Astrocyte (in vitro differentiated cells and primary cell): ENCODE data around the gene SUPV3L1. TPM values are rescaled to one million over a fixed set of nuclear protein-coding genes. Genes with fewer than 3 reads are reported as not detected.

Source experiments
- DNase-seq: peaks from one replicate; pipeline ENCODE4 v3.0.0-alpha.2; 2010; ENCODE audit warnings: low read depth
- FAIRE-seq: peaks from 2 replicates; lab custom pipeline; 2011; peaks lifted over from hg19 to GRCh38; lab: Jason Lieb, UNC
- H2AFZ ChIP-seq: 2 replicates; pipeline ENCODE4 v1.6.0; 2012; ENCODE audit warnings: low read depth, low read length, inconsistent platforms
- H3K27ac ChIP-seq: 2 replicates; pipeline ENCODE4 v1.5.1; 2011; ENCODE audit warnings: low read depth, low read length, inconsistent platforms
- H3K27me3 ChIP-seq: 2 replicates; pipeline ENCODE4 v1.6.0; 2011; ENCODE audit warnings: low read length, inconsistent platforms; ENCODE audit not compliant: insufficient read depth
- H3K36me3 ChIP-seq: 2 replicates; pipeline ENCODE4 v1.5.1; 2011; ENCODE audit warnings: low read length, inconsistent platforms; ENCODE audit not compliant: insufficient read depth
- H3K4me1 ChIP-seq: 2 replicates; pipeline ENCODE4 v1.5.1; 2011; ENCODE audit warnings: low read length, inconsistent platforms; ENCODE audit not compliant: insufficient read depth
- H3K4me2 ChIP-seq: 2 replicates; pipeline ENCODE4 v1.6.0; 2012; ENCODE audit warnings: low read length, inconsistent platforms
- H3K4me3 ChIP-seq: 2 replicates; pipeline ENCODE4 v1.5.1; 2011; ENCODE audit warnings: low read depth, mild to moderate bottlenecking, low read length, inconsistent platforms; ENCODE audit not compliant: insufficient read depth
- H3K79me2 ChIP-seq: 2 replicates; pipeline ENCODE4 v1.6.0; 2012; ENCODE audit warnings: mild to moderate bottlenecking, low read length, inconsistent platforms; ENCODE audit not compliant: insufficient read depth
- H3K9ac ChIP-seq: 2 replicates; pipeline ENCODE4 v1.6.0; 2012; ENCODE audit warnings: mild to moderate bottlenecking, low read length, inconsistent platforms
- H3K9me3 ChIP-seq: 2 replicates; pipeline ENCODE4 v1.5.1; 2012; ENCODE audit warnings: low read depth, mild to moderate bottlenecking, low read length, inconsistent platforms; ENCODE audit not compliant: insufficient read depth
- H4K20me1 ChIP-seq: 2 replicates; pipeline ENCODE4 v1.6.0; 2012; ENCODE audit warnings: low read length, inconsistent platforms; ENCODE audit not compliant: insufficient read depth
- H3K27ac Mint-ChIP-seq: one replicate; pipeline ENCODE4 v1.8.0; 2021; ENCODE audit warnings: mild to moderate bottlenecking, mixed read lengths; ENCODE audit not compliant: unreplicated experiment
- H3K27me3 Mint-ChIP-seq: one replicate; pipeline ENCODE4 v1.8.0; 2021; ENCODE audit warnings: low read depth, mixed read lengths; ENCODE audit not compliant: unreplicated experiment
- H3K36me3 Mint-ChIP-seq: one replicate; pipeline ENCODE4 v1.8.0; 2021; ENCODE audit warnings: low read depth, mixed read lengths; ENCODE audit not compliant: unreplicated experiment
- H3K4me1 Mint-ChIP-seq: one replicate; pipeline ENCODE4 v1.8.0; 2021; ENCODE audit warnings: low read depth, mixed read lengths; ENCODE audit not compliant: unreplicated experiment
- H3K4me3 Mint-ChIP-seq: one replicate; pipeline ENCODE4 v1.8.0; 2021; ENCODE audit warnings: mild to moderate bottlenecking, moderate library complexity, mixed read lengths; ENCODE audit not compliant: unreplicated experiment
- H3K9me3 Mint-ChIP-seq: one replicate; pipeline ENCODE4 v1.8.0; 2021; ENCODE audit warnings: mild to moderate bottlenecking, mixed read lengths; ENCODE audit not compliant: unreplicated experiment
- EZH2 ChIP-seq: IDR thresholded peaks from 2 replicates; pipeline ENCODE4 v1.6.1; 2012; ENCODE audit warnings: mild to moderate bottlenecking, low read length, inconsistent platforms; ENCODE audit not compliant: insufficient read depth
- total RNA-seq: library from RNA; stranded (reverse); gene quantifications from 2 replicates; pipeline ENCODE4 v1.2.1, GENCODE V29; 2021
- TF ChIP-seq, protein P1 (sequence below): IDR thresholded peaks from 2 replicates; pipeline ENCODE4 v1.5.1; 2011; ENCODE audit warnings: low read depth, mild to moderate bottlenecking, inconsistent platforms, low read length, moderate library complexity; ENCODE audit not compliant: insufficient read depth

SUPV3L1 gene
- total RNA-seq, 1 donor from 2014 or later: 34.4 TPM

DNA sequence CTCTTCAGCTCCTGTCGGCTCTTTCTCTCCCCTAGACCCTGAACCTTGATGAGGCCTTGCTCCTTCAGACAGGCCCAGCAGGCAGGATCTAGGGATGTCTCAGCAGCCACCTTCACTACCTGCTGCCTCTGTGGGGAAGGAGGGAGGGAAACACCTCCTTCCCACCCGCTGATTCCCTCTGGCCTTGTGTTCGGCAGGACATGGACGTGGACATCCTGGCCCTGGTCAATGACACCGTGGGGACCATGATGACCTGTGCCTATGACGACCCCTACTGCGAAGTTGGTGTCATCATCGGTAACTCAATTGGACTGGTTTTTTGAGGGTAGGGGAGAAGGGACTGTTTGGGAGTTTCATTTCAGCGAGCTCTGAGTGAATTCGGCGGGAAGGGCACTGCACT, 60.4 kb downstream of the SUPV3L1 start:
- Histone ChIP-seq H3K9ac (no peak overlapping the region), H3K4me2 (no peak overlapping the region), H3K79me2 (no peaks in the 10 kb centered on the region), H3K27me3 (no peaks in the 10 kb centered on the region), H2AFZ (no peak overlapping the region), H4K20me1 (no peaks in the 10 kb centered on the region), H3K27ac (no peak overlapping the region), H3K9me3 (no peaks in the 10 kb centered on the region), H3K4me3 (no peak overlapping the region), H3K36me3 (no peaks in the 10 kb centered on the region), H3K4me1 (peaks cover 15% of the 10 kb centered on the region)
- TF ChIP-seq EZH2: no peak
- TF ChIP-seq, protein P1, sequence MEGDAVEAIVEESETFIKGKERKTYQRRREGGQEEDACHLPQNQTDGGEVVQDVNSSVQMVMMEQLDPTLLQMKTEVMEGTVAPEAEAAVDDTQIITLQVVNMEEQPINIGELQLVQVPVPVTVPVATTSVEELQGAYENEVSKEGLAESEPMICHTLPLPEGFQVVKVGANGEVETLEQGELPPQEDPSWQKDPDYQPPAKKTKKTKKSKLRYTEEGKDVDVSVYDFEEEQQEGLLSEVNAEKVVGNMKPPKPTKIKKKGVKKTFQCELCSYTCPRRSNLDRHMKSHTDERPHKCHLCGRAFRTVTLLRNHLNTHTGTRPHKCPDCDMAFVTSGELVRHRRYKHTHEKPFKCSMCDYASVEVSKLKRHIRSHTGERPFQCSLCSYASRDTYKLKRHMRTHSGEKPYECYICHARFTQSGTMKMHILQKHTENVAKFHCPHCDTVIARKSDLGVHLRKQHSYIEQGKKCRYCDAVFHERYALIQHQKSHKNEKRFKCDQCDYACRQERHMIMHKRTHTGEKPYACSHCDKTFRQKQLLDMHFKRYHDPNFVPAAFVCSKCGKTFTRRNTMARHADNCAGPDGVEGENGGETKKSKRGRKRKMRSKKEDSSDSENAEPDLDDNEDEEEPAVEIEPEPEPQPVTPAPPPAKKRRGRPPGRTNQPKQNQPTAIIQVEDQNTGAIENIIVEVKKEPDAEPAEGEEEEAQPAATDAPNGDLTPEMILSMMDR: no peak
- H3K4me3 Mint-ChIP-seq: no peak overlapping the region
- H3K36me3 Mint-ChIP-seq: no peaks in the 10 kb centered on the region
- FAIRE-seq (no peak), DNase-seq (no peak)
- no peaks in the 10 kb centered on the region for H3K4me1 Mint-ChIP-seq
- H3K27ac Mint-ChIP-seq: no peak overlapping the region
- peaks cover 12% of the 10 kb centered on the region for H3K27me3 Mint-ChIP-seq
- H3K9me3 Mint-ChIP-seq: no peaks in the 10 kb centered on the region

DNA sequence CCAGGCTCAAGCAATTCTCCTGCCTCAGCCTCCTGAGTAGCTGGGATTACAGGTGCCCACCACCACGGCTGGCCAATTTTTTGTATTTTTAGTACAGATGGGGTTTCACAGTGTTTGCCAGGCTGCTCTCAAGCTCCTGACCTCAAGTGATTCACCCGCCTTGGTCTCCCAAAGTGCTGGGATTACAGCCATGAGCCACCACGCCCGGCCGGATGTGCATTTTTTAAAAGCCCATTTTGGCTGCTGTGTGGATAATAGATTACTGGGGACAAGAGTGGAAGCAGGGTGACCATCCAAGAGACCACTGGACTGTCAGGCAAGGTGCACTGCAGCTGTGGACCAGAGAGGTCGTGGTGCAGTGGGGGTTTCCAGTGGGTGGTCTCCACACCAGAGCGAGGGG, 61.5 kb downstream of the SUPV3L1 start:
- no peaks in the 10 kb centered on the region for H3K4me1 Mint-ChIP-seq
- peak; percentile 70 for DNase-seq
- no peak for FAIRE-seq
- TF ChIP-seq, protein P1: no peak
- TF ChIP-seq EZH2: no peak
- H3K79me2 ChIP-seq: no peaks in the 10 kb centered on the region
- no peak overlapping the region for H3K9ac ChIP-seq
- no peak overlapping the region for H3K27ac Mint-ChIP-seq
- no peaks in the 10 kb centered on the region for H3K9me3 Mint-ChIP-seq
- H3K36me3 ChIP-seq: no peaks in the 10 kb centered on the region
- no peaks in the 10 kb centered on the region for H4K20me1 ChIP-seq
- peaks cover 20% of the 10 kb centered on the region for H3K27me3 Mint-ChIP-seq
- no peaks in the 10 kb centered on the region for H3K27me3 ChIP-seq
- no peaks in the 10 kb centered on the region for H3K9me3 ChIP-seq
- H3K4me2 ChIP-seq: peak overlapping the region; percentile 54
- H3K27ac ChIP-seq: no peak overlapping the region
- no peak overlapping the region for H2AFZ ChIP-seq
- H3K4me1 ChIP-seq: peaks cover 15% of the 10 kb centered on the region
- no peak overlapping the region for H3K4me3 ChIP-seq
- H3K36me3 Mint-ChIP-seq: no peaks in the 10 kb centered on the region
- H3K4me3 Mint-ChIP-seq: no peak overlapping the region

DNA sequence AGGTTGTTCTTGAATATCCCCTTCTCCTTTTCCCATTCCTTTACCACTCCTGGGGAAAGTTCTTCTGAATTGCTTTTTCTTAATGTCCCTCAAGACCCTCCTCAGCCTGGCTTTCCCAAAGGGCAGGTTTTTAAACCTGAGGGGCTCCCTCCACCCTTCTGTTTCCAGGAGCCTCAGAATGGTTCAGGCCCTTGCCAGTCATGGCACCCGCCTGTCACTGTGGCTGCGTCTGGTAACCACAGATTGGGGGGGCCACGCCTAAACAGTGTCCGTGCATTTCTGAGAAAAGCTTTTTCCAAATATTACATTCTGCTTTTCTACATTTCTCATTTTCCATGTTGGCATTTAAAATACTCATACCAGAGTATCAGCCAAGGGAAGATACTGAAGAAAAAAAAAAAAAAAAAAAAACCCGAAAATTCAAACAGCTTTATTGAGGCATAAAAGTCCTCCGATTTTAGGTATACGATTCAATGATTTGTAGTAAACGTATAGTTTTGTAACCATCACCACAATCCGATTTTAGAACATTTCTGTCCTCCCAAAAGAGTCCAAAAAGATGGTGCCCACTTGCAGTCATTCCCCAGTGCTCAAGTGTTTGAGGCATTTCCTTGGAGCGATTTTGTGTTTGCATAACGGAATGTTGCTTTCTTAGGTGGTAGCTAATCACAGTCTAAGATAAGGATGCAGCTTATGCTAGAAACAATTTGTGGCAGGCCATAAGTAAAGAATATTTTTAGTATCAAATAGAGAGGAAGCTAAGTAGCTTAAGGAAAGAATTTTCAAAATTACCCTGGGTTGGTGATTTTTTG, 62.2 kb downstream of the SUPV3L1 start:
- Histone ChIP-seq H3K79me2 (no peaks in the 10 kb centered on the region), H2AFZ (no peak overlapping the region), H3K4me3 (no peak overlapping the region), H3K9ac (no peak overlapping the region), H3K4me1 (peaks cover 15% of the 10 kb centered on the region), H3K36me3 (no peaks in the 10 kb centered on the region), H3K27ac (no peak overlapping the region), H3K27me3 (peaks cover 2% of the 10 kb centered on the region), H4K20me1 (no peaks in the 10 kb centered on the region), H3K4me2 (peak overlapping the region; percentile 54), H3K9me3 (no peaks in the 10 kb centered on the region)
- Mint-ChIP-seq H3K36me3 (no peaks in the 10 kb centered on the region), H3K4me3 (no peak overlapping the region), H3K9me3 (no peaks in the 10 kb centered on the region), H3K27ac (peak overlapping the region; percentile 47), H3K4me1 (no peaks in the 10 kb centered on the region), H3K27me3 (peaks cover 25% of the 10 kb centered on the region)
- peak; percentile 52 for DNase-seq
- TF ChIP-seq, protein P1: no peak
- FAIRE-seq: no peak
